Urinary bladder (tissue), 4 donors: ENCODE measurements around the gene CLDN16. TPM values are rescaled to one million over a fixed set of nuclear protein-coding genes. Genes with fewer than 3 reads are reported as not detected.

Experiments
- DNase-seq: peaks from one replicate; pipeline ENCODE4 v3.0.0-alpha.2; 2015; ENCODE audit errors: extremely low spot score
- H3K27ac ChIP-seq: one replicate; pipeline ENCODE4 v1.5.1; 2013; ENCODE audit warnings: low read depth, mild to moderate bottlenecking, moderate library complexity
- H3K36me3 ChIP-seq: one replicate; pipeline ENCODE4 v1.6.1; 2013; ENCODE audit warnings: mild to moderate bottlenecking, moderate library complexity; ENCODE audit not compliant: insufficient read depth
- H3K4me1 ChIP-seq: one replicate; pipeline ENCODE4 v1.6.1; 2013; ENCODE audit warnings: mild to moderate bottlenecking, moderate library complexity; ENCODE audit not compliant: insufficient read depth
- H3K4me3 ChIP-seq: one replicate; pipeline ENCODE4 v1.5.1; 2013; ENCODE audit warnings: low read depth, low read length
- WGBS: extraction: QIAGEN DNeasy Blood & Tissue Kit; methylation state at CpG from one replicate; pipeline ENCODE4 v1.1.7; 2013; 5-methylcytosine and 5-hydroxymethylcytosine counted together
- polyA plus RNA-seq: library from polyadenylated mRNA; stranded (reverse); fragments of 200-250 nt; gene quantifications from one replicate; pipeline ENCODE4 v1.2.3, GENCODE V29; 2013
- total RNA-seq: library from RNA; depleted of rRNA; stranded (reverse); fragments of >200 nt; gene quantifications from one replicate; pipeline ENCODE4 v1.2.3, GENCODE V29; 2014
- donor health status: healthy with polysubstance abuse.
- donor health status: healthy.

CLDN16 gene
- total RNA-seq = 0.37 TPM
- 0.16 TPM for polyA plus RNA-seq

GRCh38 chr3:190387578-190388213, at the start of gene CLDN16:
CLDN16 (plus strand) TSS chr3:190388163; CDS start chr3:190388330, 167 bp downstream.
- Histone ChIP-seq H3K4me1 (no peaks in the 10 kb centered on the region), H3K36me3 (no peaks in the 10 kb centered on the region), H3K4me3 (no peak within 1 kb of the TSS), H3K27ac (no peak within 1 kb of the TSS)
- DNase-seq = no peak
- WGBS = 81% methylated on average over 12 of the region's 12 CpGs

DNA sequence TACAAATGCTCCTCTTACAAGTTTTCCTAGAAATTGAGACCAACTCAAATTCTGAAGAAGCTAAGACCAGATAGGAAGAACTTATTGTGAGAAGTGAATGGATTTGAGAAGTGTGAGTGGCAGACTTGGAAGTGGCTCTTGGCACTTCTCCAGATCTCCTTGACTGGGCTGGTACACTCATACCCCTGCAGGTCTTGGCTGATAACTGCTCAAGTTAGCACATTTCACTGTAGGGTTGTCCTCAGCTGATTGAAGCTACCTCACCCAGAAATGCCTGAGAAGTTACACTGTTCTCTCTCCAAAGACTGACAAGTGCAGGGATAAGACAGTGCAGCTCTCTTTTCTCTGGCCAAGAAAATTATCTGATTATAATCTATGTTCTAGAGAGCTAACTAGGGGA, 49.2 kb upstream of the CLDN16 start:
- H3K36me3 ChIP-seq = no peaks in the 10 kb centered on the region
- H3K4me3 ChIP-seq = no peak overlapping the region
- no peak for DNase-seq
- no peak overlapping the region for H3K27ac ChIP-seq
- no peaks in the 10 kb centered on the region for H3K4me1 ChIP-seq

DNA sequence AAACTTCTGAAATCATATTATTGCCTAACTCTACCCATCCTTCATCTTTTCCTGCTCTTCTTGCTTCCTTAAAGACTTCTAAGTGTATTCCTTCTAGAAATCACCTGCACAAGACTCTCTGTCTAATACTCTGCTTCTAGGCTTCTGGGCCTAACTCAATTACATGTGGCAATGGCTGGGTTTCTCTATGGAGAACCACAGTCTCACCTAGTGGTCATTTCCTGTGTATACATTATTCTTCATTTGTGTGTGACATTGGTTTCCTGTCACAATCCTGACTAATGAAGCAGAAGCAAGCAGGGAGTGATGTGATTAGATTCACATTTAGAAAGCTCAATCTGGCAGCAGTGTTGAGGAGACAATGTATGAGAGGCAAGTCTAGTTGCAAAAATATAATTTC, 48.8 kb upstream of the CLDN16 start:
- Histone ChIP-seq H3K36me3 (no peaks in the 10 kb centered on the region), H3K27ac (no peak overlapping the region), H3K4me1 (no peaks in the 10 kb centered on the region), H3K4me3 (no peak overlapping the region)
- DNase-seq = no peak

DNA sequence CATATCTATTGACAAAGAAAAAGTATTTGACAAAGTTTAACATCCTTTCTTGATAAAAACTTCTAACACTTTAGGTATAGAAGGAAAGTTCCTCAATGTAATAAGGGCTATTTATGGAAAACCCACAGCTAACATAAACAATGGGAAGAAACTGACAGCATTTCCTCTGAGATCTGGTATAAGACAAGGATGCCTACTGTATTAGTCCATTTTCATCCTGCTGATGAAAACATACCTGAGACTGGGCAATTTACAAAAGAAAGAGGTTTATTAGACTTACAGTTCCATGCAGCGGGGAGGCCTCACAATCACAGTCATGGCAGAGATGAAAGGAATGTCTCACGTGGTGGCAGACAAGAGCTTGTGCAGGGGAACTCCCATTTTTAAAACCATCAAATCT, 47.9 kb upstream of the CLDN16 start:
- no peaks in the 10 kb centered on the region for H3K36me3 ChIP-seq

GRCh38 chr3:190345027-190345821, 42.7 kb upstream of the CLDN16 start:
- H3K4me1 ChIP-seq = no peaks in the 10 kb centered on the region
- no peak overlapping the region for H3K27ac ChIP-seq
- no peak for DNase-seq
- 11% methylated on average over 4 of the region's 4 CpGs for WGBS
- no peak overlapping the region for H3K4me3 ChIP-seq
- H3K36me3 ChIP-seq = no peaks in the 10 kb centered on the region

More for the DNA sequence above, 47.9 kb upstream of the CLDN16 start:
- H3K4me3 ChIP-seq = no peak overlapping the region
- no peak overlapping the region for H3K27ac ChIP-seq
- DNase-seq = no peak
- 76% methylated on average over 2 of the region's 2 CpGs for WGBS
- H3K4me1 ChIP-seq = no peaks in the 10 kb centered on the region

- Histone ChIP-seq H3K36me3 (no peaks in the 10 kb centered on the region), H3K4me1 (no peaks in the 10 kb centered on the region), H3K4me3 (no peak overlapping the region), H3K27ac (peak overlapping the region; percentile 5)
- 64% methylated on average over 4 of the region's 4 CpGs for WGBS
- no peak for DNase-seq
Observed at GRCh38 chr3:190345878-190346277, 42.1 kb upstream of the CLDN16 start.

DNA sequence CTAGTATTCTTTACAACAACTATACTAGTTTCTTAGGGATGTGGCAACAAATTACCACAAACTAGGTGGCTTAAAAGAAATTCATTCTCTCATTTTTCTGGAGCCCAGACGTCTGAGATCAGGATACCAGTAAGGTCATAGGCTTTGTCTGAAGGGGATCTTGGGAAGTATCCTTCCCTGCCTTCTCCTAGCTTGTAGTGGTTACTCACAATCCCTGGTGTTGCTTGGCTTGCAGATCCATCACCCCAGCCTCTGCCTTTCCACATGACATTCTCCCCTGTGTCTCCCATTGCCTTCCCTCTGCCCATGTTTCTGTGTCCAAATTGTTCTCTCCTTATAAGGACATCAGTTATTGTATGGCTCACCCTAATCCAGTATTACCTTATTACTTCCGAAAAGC, 41.4 kb upstream of the CLDN16 start:
- no peak overlapping the region for H3K27ac ChIP-seq
- H3K4me1 ChIP-seq = no peaks in the 10 kb centered on the region
- no peaks in the 10 kb centered on the region for H3K36me3 ChIP-seq
- WGBS = 89% methylated on average over 2 of the region's 2 CpGs
- no peak for DNase-seq
- H3K4me3 ChIP-seq = no peak overlapping the region

DNA sequence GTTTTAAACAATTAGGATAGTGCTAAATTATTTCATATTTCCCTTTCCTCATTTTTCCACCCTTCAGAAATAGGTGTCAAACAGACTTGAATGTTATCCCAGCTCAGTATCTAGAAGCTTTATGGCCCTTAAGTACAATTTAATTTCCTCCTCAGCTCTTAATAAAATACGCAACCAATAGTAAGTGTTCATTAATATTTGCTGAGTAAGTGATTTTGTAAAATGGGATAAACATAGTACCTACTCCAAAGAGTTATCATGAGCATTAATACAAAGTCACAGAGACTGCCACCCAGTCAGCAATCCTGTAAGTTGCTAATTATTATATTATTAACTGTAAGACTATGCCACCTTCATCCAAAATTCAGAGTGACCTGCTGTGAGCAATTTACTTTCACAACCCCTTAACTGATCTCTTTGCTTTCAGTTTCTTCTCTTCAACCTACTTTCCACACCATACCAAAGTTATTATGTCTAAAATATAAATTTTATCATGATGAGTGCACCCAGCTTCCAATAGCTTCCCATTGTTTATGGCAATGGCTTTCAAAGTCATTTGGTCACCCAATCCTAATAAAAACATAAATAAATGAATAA, 35.0 kb upstream of the CLDN16 start:
- Histone ChIP-seq H3K4me3 (no peak overlapping the region), H3K27ac (no peak overlapping the region), H3K4me1 (peaks cover 2% of the 10 kb centered on the region), H3K36me3 (no peaks in the 10 kb centered on the region)
- 98% methylated on average over 1 of the region's 1 CpG for WGBS
- no peak for DNase-seq

GRCh38 chr3:190356246-190356645, 31.7 kb upstream of the CLDN16 start:
- H3K4me3 ChIP-seq = no peak overlapping the region
- DNase-seq = no peak
- H3K27ac ChIP-seq = no peak overlapping the region
- peaks cover 3% of the 10 kb centered on the region for H3K4me1 ChIP-seq
- H3K36me3 ChIP-seq = no peaks in the 10 kb centered on the region

- Histone ChIP-seq H3K4me1 (peaks cover 3% of the 10 kb centered on the region), H3K4me3 (no peak overlapping the region), H3K27ac (no peak overlapping the region), H3K36me3 (no peaks in the 10 kb centered on the region)
- no peak for DNase-seq
- WGBS = 49% methylated on average over 2 of the region's 2 CpGs
Observed at GRCh38 chr3:190357468-190357867, 30.5 kb upstream of the CLDN16 start.

GRCh38 chr3:190359813-190360212, 28.1 kb upstream of the CLDN16 start:
- WGBS = 67% methylated on average over 2 of the region's 2 CpGs
- no peak overlapping the region for H3K4me3 ChIP-seq
- DNase-seq = no peak
- peaks cover 3% of the 10 kb centered on the region for H3K4me1 ChIP-seq
- no peak overlapping the region for H3K27ac ChIP-seq
- no peaks in the 10 kb centered on the region for H3K36me3 ChIP-seq

DNA sequence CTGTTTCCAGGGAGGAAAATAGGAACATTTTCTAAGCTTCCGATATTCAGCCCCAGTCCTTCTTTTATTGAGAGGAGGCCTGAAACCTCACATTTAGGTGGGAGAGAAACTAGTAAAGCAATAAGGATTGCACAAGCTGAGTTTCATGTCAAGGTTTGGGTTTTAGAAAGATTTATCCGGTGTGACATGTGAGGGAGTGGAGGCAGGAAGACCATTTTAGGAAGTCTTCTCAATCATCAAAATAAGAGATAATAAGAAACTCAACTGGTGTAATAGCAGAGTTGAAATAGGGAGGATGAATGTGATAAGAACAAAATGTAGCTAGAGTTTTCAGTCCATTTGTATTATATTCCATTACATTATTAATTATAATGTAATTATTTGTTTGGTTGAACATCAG, 27.7 kb upstream of the CLDN16 start:
- Histone ChIP-seq H3K4me1 (peaks cover 3% of the 10 kb centered on the region), H3K27ac (no peak overlapping the region), H3K36me3 (no peaks in the 10 kb centered on the region), H3K4me3 (no peak overlapping the region)
- DNase-seq = no peak
- 92% methylated on average over 2 of the region's 2 CpGs for WGBS

GRCh38 chr3:190361791-190362190, 26.2 kb upstream of the CLDN16 start:
- 92% methylated on average over 1 of the region's 1 CpG for WGBS
- H3K36me3 ChIP-seq = no peaks in the 10 kb centered on the region
- peaks cover 3% of the 10 kb centered on the region for H3K4me1 ChIP-seq
- DNase-seq = no peak
- no peak overlapping the region for H3K27ac ChIP-seq
- no peak overlapping the region for H3K4me3 ChIP-seq

DNA sequence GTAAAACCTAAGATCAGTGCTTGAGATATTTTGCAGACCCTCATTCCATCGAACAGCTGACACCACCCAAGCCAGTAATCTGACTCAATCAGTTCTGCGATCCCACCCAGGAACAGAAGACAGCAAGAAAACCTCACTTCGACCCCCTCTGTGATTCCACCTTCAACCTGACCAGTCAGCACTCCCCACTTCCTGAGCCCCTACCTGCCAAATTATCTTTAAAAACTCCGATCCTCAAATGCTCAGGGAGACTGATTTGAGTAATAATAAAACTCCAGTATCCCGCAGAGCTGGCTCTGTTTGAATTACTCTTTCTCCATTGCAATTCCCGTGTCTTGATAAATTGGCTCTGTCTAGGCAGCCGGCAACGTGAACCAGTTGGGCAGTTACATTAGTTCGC, 25.7 kb upstream of the CLDN16 start:
- no peak for DNase-seq
- 76% methylated on average over 9 of the region's 9 CpGs for WGBS
- Histone ChIP-seq H3K4me1 (peaks cover 3% of the 10 kb centered on the region), H3K4me3 (no peak overlapping the region), H3K27ac (no peak overlapping the region), H3K36me3 (no peaks in the 10 kb centered on the region)
